GM18951 (cell line): ENCODE measurements around the gene PDE6A.

Experiments used
- POLR2A ChIP-seq: IDR thresholded peaks from 4 replicates; pipeline ENCODE4 v1.6.1; 2011; ENCODE audit warnings: mild to moderate bottlenecking; ENCODE audit not compliant: insufficient read length, insufficient read depth; ENCODE audit errors: extremely low read depth
- in situ Hi-C: fragments of 300-500 bp; cut with MboI; formaldehyde crosslinking; loops from one replicate; pipeline ENCODE4 v1.12.0; 2022; ENCODE audit warnings: low sequenced_read_pairs, mixed read lengths, inconsistent platforms; ENCODE audit not compliant: unreplicated experiment

Gene PDE6A

GRCh38 chr5:149824120-149824519 is 120.5 kb downstream of the PDE6A start:
- in situ Hi-C loops = loop anchor here (10.0 kb wide), 1 partner anchor 159 kb away; no protein-coding TSS in a partner anchor
- TF ChIP-seq POLR2A = no peak

- in situ Hi-C loops = loop anchor here (10.0 kb wide), 1 partner anchor 159 kb away; no protein-coding TSS in a partner anchor
These were observed 121.2 kb downstream of the PDE6A start for GRCh38 chr5:149823375-149823774.

GRCh38 chr5:149822301-149822700 is 122.3 kb downstream of the PDE6A start:
- no peak for TF ChIP-seq POLR2A
- in situ Hi-C loops = loop anchor here (10.0 kb wide), 1 partner anchor 158 kb away; no protein-coding TSS in a partner anchor

More at GRCh38 chr5:149823375-149823774, 121.2 kb downstream of the PDE6A start:
- TF ChIP-seq POLR2A = no peak

GRCh38 chr5:149820536-149821510 is 123.8 kb downstream of the PDE6A start:
- no peak for TF ChIP-seq POLR2A
- in situ Hi-C loops = loop anchor here (10.0 kb wide), 1 partner anchor 156 kb away; no protein-coding TSS in a partner anchor

GRCh38 chr5:149820012-149820411 is 124.6 kb downstream of the PDE6A start:
- TF ChIP-seq POLR2A = no peak
- in situ Hi-C loops = loop anchor here (10.0 kb wide), 1 partner anchor 155 kb away; no protein-coding TSS in a partner anchor

- TF ChIP-seq POLR2A = no peak
- in situ Hi-C loops = loop anchor here (10.0 kb wide), 1 partner anchor 83 kb away; the partner anchor contains the start of gene PPARGC1B
These were observed 126.5 kb downstream of the PDE6A start for GRCh38 chr5:149818116-149818515.

GRCh38 chr5:149817539-149818060 is 127.0 kb downstream of the PDE6A start:
- TF ChIP-seq POLR2A = no peak
- in situ Hi-C loops = loop anchor here (10.0 kb wide), 1 partner anchor 83 kb away; the partner anchor contains the start of gene PPARGC1B

- in situ Hi-C loops = loop anchor here (10.0 kb wide), 1 partner anchor 82 kb away; the partner anchor contains the start of gene PPARGC1B
- no peak for TF ChIP-seq POLR2A
These were observed 127.9 kb downstream of the PDE6A start for GRCh38 chr5:149816661-149817060.

GRCh38 chr5:149811453-149811852 is 133.1 kb downstream of the PDE6A start:
- TF ChIP-seq POLR2A = no peak
- in situ Hi-C loops = loop anchor here (10.0 kb wide), 1 partner anchor 77 kb away; the partner anchor contains the start of gene PPARGC1B

GRCh38 chr5:149810856-149811255 is 133.7 kb downstream of the PDE6A start:
- in situ Hi-C loops = loop anchor here (10.0 kb wide), 1 partner anchor 76 kb away; the partner anchor contains the start of gene PPARGC1B
- no peak for TF ChIP-seq POLR2A

GRCh38 chr5:149809931-149810691 is 134.5 kb downstream of the PDE6A start:
- in situ Hi-C loops = loop anchor here (10.0 kb wide), 1 partner anchor 75 kb away; the partner anchor contains the start of gene PPARGC1B
- no peak for TF ChIP-seq POLR2A

GRCh38 chr5:149808264-149808982 is 136.2 kb downstream of the PDE6A start:
- TF ChIP-seq POLR2A = no peak
- in situ Hi-C loops = no loop called here
